ENCODE data around the gene ARL3.

ARL3 gene

DNA sequence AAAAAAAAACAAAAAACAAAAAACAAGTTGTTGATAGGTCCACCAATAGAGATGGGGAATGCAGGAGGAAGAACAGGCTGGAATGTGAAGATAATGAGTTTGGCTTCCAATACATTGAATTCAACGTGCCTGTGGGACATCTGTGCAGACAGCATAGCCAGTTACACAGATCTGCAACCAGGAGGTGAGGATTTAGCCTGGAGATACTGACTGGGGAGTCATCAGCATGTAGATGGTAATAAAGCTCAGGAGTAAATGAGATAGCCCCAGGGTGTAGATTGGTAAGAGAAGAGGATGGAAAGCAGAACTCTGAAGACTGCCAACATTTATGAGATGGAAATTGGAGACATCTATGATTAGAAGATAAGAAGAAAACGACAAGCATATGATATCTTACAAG, 74.7 kb downstream of the ARL3 start:
- DNase-seq (ENCODE audit: low spot score) = no peak

DNA sequence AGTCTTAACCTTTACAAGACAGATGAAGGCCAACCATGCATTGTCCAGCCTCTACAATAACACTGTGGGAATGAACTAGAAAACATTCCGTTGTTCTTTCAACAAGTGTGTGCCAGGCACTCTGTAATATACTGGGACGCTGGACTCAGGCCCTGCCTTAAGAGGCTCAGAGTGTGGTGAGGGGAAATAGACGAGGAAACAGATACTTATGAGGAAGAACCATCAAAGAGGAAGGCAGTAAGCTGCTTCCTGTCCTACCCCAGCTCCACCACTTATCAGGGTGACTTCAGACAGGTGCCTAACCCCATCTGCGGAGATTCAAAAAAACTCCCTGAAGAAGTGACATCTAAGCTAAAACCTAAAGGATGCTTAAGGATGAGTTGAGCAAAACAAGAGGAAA, 78.8 kb downstream of the ARL3 start:
- no peak for DNase-seq (ENCODE audit: low spot score)

DNA sequence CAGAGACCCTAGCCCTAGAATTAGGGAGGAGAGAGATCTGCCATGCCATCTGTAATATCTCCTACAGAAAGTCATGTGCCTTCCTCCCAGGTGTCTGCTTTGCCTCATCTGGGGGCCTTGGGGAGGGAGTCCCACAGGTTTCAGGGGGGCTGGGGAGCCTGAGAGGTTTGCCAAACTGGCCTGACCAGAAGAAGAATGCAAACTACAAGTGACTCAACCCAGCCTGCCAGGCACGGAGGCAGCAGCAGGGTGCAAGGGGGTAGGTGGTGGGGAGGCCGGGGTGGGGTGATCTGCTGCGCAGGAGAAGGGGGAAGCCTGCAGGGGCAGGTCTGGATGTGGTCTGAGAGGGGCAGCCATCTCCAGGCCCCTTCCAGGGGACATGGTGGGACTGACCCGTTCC, 79.5 kb downstream of the ARL3 start:
- no peak for DNase-seq (ENCODE audit: low spot score)

DNA sequence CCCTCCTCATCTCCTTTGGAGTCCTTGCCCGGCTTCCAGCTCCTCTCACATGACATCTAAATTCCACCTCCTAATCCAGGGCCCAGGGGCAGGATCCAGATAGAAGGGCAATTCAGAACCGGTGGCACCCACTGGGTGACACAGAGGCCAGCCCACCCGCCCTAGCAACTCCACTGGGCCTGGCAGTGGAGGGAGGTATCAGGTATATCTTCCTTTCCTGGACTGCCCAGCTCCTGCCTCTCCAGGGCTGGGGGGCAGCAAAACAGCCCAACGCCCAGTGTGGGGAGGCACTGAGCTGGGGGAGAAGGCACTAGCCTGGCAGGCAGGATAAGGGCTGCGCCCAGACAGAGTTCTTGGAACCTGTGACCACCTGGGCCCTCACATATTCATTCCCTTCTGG, 80.3 kb downstream of the ARL3 start:
- DNase-seq (ENCODE audit: low spot score) = no peak

DNA sequence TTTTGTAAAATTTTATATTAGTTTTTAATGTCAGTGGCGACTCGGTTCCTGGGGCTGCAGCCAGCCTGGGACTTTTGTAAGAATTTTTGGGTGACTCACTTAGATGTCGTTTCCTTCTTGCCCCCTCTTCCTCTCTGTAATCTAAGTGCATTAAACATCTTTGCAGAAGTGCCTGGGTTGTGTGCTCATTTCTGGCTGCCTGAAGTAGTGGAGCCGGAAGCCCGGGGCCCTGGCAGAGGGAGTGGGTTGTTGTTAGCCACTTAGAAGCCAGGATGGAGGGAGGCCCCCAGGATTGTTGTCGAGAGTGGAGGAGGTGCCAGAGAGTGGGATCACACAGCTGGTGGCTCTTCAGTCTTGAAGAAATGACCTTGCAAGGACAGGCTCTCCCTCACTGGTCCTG, 80.9 kb downstream of the ARL3 start:
- peak; percentile 90 for DNase-seq (ENCODE audit: low spot score)

GRCh38 chr10:102632394-102633111, 81.6 kb downstream of the ARL3 start:
- no peak for DNase-seq (ENCODE audit: low spot score)

DNA sequence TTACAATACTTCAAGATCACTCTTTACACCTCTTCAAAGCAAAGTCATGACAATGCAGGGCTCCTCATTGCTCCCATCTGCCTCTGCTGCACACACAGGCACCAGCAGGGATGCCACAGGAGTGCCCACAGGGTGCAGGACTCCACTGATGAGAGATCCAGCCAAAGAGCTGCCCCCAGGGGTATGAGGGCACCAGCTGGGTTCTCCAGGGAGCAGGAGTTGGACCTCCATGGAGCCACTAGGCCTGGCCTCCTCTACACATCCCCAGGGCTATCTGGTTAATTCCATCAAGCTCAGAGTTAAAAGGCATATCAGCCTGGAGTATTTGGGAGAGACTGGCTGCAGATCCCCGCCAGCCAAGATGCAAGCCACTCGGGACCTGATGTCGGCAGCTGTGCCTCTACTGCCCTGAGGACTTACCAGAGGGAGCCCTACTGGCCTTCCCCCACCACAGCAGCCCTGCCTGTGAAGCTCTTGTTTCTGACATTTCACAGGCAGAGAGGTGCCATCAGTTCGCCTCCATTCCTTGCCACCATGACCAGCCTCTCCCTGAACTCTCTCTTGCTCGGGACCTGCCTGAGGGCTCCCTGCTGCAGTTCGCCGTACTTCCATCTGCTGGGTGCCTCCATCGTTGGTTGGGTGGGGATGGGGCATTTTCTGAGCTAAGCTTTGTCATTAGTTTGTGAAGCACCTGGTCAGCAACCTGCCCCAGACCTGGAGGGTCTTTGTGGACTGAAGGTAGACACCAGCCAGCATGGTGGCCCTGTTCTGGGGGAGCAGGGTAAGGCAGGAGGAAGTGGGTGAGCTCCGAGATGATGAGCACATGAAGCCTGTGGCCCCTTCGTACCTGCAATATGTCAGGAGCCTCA, 82.4 kb downstream of the ARL3 start:
- no peak for DNase-seq (ENCODE audit: low spot score)

DNA sequence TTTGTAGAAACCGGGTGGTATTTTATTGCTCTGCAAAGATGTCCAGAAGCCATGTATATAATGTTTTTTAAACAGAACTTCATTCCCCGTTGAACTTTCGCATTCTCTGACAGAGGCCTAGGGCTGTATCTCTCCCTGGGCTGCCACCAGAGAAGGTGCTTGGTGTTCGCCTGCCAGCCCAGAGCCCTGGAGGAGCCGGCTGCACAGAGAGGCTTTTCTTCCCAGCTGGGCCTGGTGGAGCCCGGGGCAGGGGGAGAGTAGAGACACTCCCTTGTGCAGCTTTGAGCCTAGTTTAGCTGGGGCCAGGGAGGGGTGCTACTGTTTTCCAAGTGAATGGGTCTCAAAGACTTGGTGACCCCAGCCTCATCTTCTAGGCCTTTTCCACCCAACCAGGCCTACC, 83.5 kb downstream of the ARL3 start:
- no peak for DNase-seq (ENCODE audit: low spot score)

DNA sequence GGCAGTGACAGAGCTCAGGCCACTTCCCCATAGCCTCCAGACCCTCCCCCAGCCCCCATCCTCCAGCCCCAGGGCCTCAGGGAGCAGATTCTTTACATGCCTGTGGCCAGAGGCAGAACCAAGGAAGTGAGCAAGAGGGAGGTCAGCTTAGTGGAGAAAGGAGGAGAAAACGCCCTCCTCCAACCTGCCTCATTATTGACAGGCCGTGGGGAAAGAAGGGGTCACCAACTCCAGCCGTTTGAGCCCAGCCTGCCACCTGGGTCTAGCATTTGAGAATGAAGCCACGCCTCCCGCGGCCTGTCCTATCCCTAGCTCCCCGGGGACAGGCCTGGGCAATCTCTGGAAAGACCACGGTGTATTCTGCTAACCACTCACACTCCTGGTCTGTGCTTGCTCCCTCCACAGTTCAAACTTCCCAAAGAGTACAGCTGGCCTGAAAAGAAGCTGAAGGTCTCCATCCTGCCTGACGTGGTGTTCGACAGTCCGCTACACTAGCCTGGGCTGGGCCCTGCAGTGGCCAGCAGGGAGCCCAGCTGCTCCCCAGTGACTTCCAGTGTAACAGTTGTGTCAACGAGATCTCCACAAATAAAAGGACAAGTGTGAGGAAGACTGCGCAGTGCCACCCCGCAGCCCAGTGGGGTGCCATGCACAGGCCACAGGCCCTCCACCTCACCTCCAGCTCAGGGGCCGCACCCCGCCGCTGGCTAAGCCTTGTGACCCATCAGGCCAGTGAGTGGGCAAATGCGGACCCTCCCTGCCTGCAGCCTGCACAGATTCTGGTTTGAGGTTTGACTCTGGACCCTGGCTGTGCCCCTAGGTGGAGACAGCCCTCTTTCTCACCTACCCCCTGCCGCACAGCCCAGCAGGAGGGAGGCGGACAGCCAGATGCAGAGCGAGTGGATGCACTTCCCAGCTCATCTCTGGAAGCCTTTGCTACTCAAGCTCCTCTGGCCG, 84.3 kb downstream of the ARL3 start:
- no peak for DNase-seq (ENCODE audit: low spot score)

DNA sequence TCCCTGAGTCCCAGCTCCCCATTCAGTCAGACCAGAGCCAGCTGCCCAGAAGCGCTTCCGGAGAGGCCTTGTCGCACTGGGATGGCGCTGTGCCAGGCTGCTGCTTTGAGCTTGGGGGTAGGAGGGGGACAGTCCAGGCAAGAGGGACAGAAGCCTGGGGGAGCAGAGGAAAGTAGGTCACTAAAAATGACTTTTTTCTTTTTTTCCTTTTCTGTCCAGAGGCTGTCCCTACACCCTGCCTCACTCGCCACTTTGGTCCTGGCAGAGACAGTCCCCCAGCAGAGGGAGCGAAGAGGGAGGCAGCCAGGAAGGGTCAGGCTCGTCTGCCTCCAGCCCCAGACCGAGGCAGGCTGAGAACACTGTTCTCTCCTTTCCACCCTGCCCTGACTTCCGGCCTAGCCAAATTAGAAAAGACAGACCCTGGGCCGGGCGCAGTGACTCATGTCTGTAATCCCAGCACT, 85.7 kb downstream of the ARL3 start:
- no peak for DNase-seq (ENCODE audit: low spot score)

GRCh38 chr10:102627736-102628293, 86.4 kb downstream of the ARL3 start:
- DNase-seq (ENCODE audit: low spot score) = no peak

- DNase-seq (ENCODE audit: low spot score) = no peak
Observed at GRCh38 chr10:102627291-102627735, 86.9 kb downstream of the ARL3 start.

- no peak for DNase-seq (ENCODE audit: low spot score)
Observed at GRCh38 chr10:102626026-102626685, 88.0 kb downstream of the ARL3 start.

- no peak for DNase-seq (ENCODE audit: low spot score)
Observed at GRCh38 chr10:102624751-102625645, 89.2 kb downstream of the ARL3 start.

- DNase-seq (ENCODE audit: low spot score) = no peak
Observed at GRCh38 chr10:102624094-102624493, 90.1 kb downstream of the ARL3 start.
